ENCODE measurements around the gene SYCP2L.

Gene SYCP2L

GRCh38 chr6:10951675-10952282, 64.9 kb downstream of the SYCP2L start:
- peak; percentile 61 for DNase-seq
- H3K36me3 ChIP-seq (replicated peaks): no peaks in the 10 kb centered on the region
- in situ Hi-C loops (cut with HindIII; ENCODE audit: low pct_ligation_motif_present, low sequenced_read_pairs): no loop called here
- no peak overlapping the region for H3K27ac ChIP-seq
- H3K27me3 ChIP-seq (replicated peaks): no peaks in the 10 kb centered on the region
- no peak overlapping the region for H3K4me3 ChIP-seq (ENCODE audit: low read depth, low read length)
- peak; percentile 65 for TF ChIP-seq CTCF (IDR thresholded peaks at IDR 0.05; ENCODE audit: low read depth, low read length, missing control alignments)

- Histone ChIP-seq H3K4me3 (ENCODE audit: low read depth, low read length) (no peak overlapping the region), H3K27me3 (replicated peaks) (no peaks in the 10 kb centered on the region), H3K27ac (no peak overlapping the region), H3K36me3 (replicated peaks) (no peaks in the 10 kb centered on the region)
- peak; percentile 97 for TF ChIP-seq CTCF (IDR thresholded peaks at IDR 0.05; ENCODE audit: low read depth, low read length, missing control alignments)
- peak; percentile 81 for DNase-seq
- in situ Hi-C loops (cut with HindIII; ENCODE audit: low pct_ligation_motif_present, low sequenced_read_pairs): no loop called here
Measured at GRCh38 chr6:10954590-10955010, 67.7 kb downstream of the SYCP2L start.

GRCh38 chr6:10956776-10957175, 69.9 kb downstream of the SYCP2L start:
- Histone ChIP-seq H3K4me3 (ENCODE audit: low read depth, low read length) (no peak overlapping the region), H3K27me3 (replicated peaks) (no peaks in the 10 kb centered on the region), H3K36me3 (replicated peaks) (no peaks in the 10 kb centered on the region), H3K27ac (no peak overlapping the region)
- TF ChIP-seq CTCF (IDR thresholded peaks at IDR 0.05; ENCODE audit: low read depth, low read length, missing control alignments): no peak
- no peak for DNase-seq
- in situ Hi-C loops (cut with HindIII; ENCODE audit: low pct_ligation_motif_present, low sequenced_read_pairs): no loop called here

GRCh38 chr6:10957414-10957886, 70.6 kb downstream of the SYCP2L start:
- Histone ChIP-seq H3K27me3 (replicated peaks) (no peaks in the 10 kb centered on the region), H3K4me3 (ENCODE audit: low read depth, low read length) (no peak overlapping the region), H3K36me3 (replicated peaks) (no peaks in the 10 kb centered on the region), H3K27ac (no peak overlapping the region)
- DNase-seq: no peak
- in situ Hi-C loops (cut with HindIII; ENCODE audit: low pct_ligation_motif_present, low sequenced_read_pairs): no loop called here
- TF ChIP-seq CTCF (IDR thresholded peaks at IDR 0.05; ENCODE audit: low read depth, low read length, missing control alignments): no peak

- Histone ChIP-seq H3K4me3 (ENCODE audit: low read depth, low read length) (no peak overlapping the region), H3K36me3 (replicated peaks) (no peaks in the 10 kb centered on the region), H3K27me3 (replicated peaks) (no peaks in the 10 kb centered on the region), H3K27ac (no peak overlapping the region)
- in situ Hi-C loops (cut with HindIII; ENCODE audit: low pct_ligation_motif_present, low sequenced_read_pairs): no loop called here
- no peak for TF ChIP-seq CTCF (IDR thresholded peaks at IDR 0.05; ENCODE audit: low read depth, low read length, missing control alignments)
- DNase-seq: no peak
Measured at GRCh38 chr6:10960171-10960570, 73.3 kb downstream of the SYCP2L start.

GRCh38 chr6:10961837-10962236, 75.0 kb downstream of the SYCP2L start:
- no peaks in the 10 kb centered on the region for H3K36me3 ChIP-seq (replicated peaks)
- in situ Hi-C loops (cut with HindIII; ENCODE audit: low pct_ligation_motif_present, low sequenced_read_pairs): no loop called here

More at GRCh38 chr6:10961837-10962236, 75.0 kb downstream of the SYCP2L start:
- no peak for DNase-seq
- no peak overlapping the region for H3K27ac ChIP-seq
- peak; percentile 37 for TF ChIP-seq CTCF (IDR thresholded peaks at IDR 0.05; ENCODE audit: low read depth, low read length, missing control alignments)
- no peaks in the 10 kb centered on the region for H3K27me3 ChIP-seq (replicated peaks)
- no peak overlapping the region for H3K4me3 ChIP-seq (ENCODE audit: low read depth, low read length)
